ENCODE results near the gene BRIP1.
"Not testable (repeated sequence)": the region's sequence is repeated elsewhere in the genome, so short reads cannot be mapped to it uniquely, and the experiment has no call there.

BRIP1 gene

DNA sequence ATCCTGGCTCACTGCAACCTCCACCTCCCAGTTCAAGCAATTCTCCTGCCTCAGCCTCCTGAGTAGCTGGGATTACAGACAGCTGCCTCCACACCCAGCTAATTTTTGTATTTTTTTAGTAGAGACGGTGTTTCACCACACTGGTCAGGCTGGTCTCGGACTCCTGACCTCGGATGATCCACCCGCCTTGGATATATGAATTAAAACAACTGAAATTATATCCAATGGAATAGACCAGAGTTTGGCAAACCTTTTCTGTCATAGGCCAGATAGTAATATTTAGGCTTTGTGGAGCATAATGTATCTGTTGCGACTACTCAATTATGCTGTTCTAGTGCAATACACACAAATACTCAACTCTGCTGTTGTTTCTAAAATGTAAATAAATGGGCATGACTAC lies 178.5 kb downstream of the BRIP1 start:
- no peak overlapping the region for H3K4me3 ChIP-seq (ENCODE audit: low read depth, low read length)
- DNase-seq (ENCODE audit: low read depth), result no peak

DNA sequence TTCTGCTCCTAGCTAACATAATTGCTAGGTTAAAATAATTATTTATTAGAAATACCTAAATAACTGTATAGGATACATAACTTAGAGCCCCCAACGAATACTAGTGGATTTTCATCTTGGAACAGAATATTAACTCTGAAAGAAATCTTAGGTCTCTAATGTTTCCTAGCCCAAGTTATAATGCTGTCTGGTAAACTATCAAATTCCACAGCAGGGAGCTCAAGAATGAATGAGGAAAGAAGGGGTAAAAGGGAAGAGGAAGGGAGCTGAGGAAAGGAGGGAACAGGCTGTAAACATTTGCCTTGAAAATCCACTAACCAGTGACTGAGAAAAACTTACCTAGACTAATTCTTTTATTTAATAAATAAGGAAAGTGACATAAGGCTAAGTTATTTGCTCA lies 179.2 kb downstream of the BRIP1 start:
- no peak for DNase-seq (ENCODE audit: low read depth)
- no peak overlapping the region for H3K4me3 ChIP-seq (ENCODE audit: low read depth, low read length)

DNA sequence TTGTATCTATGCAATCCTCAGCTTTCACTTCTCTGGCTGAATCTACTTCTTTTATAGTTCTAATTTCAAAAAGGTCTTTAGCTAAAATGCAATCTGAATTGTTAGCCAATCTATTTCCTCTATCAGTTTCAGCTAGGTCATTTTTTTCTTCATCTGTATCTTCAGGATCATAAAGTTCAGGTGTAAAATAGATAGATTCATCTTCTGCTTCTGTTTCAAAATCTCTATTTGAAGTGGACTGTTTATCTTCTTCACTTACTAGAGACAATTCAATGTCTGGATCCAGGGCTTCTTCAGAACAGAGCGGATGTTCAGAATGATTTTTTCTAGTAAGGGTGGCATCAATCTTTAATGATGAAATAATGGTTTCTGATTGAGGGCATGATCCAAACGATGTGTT lies 179.9 kb downstream of the BRIP1 start:
- no peak for DNase-seq (ENCODE audit: low read depth)

DNA sequence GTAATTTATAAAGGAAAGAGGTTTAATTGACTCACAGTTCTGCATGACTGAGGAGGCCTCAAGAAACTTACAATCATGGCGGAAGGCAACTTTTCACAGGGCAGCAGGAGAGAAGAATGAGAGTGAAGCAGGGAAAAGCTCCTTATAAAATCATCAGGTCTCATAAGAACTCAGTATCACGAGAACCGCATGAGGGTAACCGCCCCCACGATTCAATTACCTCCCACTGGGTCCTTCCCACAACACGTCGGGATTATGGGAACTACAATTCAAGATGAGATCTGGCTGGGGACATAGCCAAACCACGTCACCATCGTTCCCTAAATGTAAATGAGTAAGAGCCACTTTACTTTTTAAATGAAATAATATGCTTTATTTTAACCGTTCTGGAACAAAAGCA lies 182.4 kb downstream of the BRIP1 start:
- no peak overlapping the region for H3K4me3 ChIP-seq (ENCODE audit: low read depth, low read length)
- no peak for DNase-seq (ENCODE audit: low read depth)

More for the DNA sequence above, 179.9 kb downstream of the BRIP1 start:
- no peak overlapping the region for H3K4me3 ChIP-seq (ENCODE audit: low read depth, low read length)

DNA sequence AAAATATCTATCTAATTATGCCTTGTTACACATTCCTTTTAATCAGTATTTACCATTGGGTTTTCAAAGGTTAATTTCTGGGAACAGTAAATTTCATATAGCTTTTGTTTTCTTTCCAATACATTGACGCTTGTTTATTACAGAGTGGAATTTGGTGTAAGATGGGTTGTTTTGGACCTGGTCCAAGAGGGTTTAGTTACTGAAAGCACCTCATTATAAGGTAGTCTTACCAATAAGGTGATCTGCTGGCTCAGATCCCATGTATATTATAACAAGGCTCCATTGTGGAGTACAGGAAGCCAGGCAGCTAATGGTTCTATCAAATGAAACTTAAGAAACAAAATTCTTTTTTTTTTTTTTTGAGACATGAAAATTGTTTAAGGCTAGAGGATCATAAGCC lies 185.0 kb downstream of the BRIP1 start:
- DNase-seq (ENCODE audit: low read depth), result no peak
- no peak overlapping the region for H3K4me3 ChIP-seq (ENCODE audit: low read depth, low read length)

DNA sequence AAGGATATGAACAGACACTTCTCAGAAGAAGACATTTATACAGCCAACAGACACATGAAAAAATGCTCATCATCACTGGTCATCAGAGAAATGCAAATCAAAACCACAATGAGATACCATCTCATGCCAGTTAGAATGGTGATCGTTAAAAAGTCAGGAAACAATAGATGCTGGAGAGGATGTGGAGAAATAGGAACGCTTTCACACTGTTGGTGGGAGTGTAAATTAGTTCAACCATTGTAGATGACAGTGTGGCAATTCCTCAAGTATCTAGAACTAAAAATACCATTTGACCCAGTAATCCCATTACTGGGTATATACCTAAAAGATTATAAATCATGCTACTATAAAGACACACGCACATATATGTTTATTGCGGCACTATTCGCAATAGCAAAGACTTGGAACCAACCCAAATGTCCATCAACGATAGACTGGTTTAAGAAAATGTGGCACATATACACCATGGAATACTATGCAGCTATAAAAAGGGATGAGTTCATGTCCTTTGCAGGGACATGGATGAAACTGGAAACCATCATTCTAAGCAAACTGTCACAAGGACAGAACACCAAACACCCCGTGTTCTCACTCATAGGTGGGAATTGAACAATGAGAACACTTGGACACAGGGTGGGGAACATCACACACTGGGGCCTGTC lies 186.0 kb downstream of the BRIP1 start:
- not testable (repeated sequence) for H3K4me3 ChIP-seq (ENCODE audit: low read depth, low read length); DNase-seq (ENCODE audit: low read depth)

DNA sequence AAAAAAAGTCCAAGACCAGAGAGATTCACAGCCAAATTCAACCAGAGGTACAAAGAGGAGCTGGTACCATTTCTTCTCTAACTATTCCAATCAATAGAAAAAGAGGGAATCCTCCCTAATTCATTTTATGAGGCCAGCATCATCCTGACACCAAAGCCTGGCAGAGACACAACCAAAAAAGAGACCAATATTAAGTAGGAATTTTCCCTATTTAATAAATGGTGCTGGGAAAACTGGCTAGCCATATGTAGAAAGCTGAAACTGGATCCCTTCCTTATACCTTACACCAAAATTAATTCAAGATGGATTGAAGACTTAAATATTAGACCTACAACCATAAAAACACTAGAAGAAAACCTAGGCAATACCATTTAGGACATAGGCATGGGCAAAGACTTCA lies 186.8 kb downstream of the BRIP1 start:
- not testable (repeated sequence) for DNase-seq (ENCODE audit: low read depth); H3K4me3 ChIP-seq (ENCODE audit: low read depth, low read length)

DNA sequence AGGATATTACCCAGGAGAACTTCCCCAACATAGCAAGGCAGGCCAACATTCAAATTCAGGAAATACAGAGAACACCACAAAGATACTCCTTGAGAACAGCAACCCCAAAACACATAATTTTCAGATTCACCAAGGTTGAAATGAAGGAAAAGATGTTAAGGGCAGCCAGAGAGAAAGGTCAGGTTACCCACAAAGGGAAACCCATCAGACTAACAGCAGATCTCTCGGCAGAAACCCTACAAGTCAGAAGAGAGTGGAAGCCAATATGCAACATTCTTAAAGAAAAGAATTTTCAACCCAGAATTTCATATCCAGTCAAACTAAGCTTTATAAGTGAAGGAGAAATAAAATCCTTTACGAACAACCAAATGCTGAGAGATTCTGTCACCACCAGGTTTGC lies 188.7 kb downstream of the BRIP1 start:
- not testable (repeated sequence) for DNase-seq (ENCODE audit: low read depth); H3K4me3 ChIP-seq (ENCODE audit: low read depth, low read length)

DNA sequence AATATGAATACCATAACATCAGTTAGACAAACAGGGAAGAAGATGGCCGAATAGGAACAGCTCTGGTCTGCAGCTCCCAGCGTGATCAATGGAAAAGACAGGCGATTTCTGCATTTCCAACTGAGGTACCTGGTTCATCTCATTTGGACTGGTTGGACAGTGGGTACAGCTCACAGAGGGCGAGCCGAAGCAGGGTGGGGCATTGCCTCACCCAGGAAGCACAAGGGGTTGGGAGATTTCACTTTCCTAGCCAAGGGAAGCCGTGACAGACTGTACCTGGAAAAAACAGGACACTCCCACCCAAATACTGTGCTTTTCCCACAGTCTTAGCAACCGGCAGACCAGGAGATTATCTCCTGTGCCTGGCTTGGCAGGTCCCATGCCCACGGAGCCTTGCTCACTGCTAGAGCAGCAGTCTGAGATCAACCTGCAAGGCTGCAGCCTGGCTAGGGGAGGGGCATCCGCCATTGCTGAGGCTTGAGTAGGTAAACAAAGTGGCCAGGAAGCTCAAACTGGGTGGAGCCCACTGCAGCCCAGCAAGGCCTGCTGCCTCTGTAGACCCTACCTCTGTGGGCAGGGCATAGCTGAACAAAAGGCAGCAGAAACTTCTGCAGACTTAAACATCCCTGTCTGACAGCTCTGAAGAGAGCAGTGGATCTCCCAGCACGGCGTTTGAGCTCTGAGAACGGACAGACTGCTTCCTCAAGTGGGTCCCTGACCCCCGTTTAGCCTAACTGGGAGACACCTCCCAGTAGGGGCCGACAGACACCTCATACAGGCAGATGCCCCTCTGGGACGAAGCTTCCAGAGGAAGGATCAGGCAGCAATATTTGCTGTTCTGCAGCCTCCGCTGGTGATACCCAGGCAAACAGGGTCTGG lies 190.1 kb downstream of the BRIP1 start:
- not testable (repeated sequence) for DNase-seq (ENCODE audit: low read depth); H3K4me3 ChIP-seq (ENCODE audit: low read depth, low read length)

DNA sequence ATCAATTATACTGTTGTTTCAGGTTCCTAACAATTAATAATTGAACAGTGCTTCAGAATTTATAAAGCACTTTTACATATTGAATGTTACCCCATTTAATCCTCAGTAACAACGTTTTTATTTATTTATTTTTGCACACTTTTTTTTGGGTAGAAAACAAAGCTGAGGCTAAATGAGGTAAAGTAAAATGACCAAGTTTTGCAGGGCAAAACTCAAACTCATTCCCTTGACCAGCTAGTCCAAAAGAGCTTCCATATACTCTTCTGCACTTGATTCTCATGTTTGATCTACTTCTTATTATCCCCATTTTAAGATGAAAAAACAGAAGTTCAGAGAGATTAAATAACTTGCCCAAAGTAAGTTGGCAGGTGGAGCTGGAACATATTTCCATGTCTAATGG lies 191.2 kb downstream of the BRIP1 start:
- no peak overlapping the region for H3K4me3 ChIP-seq (ENCODE audit: low read depth, low read length)
- DNase-seq (ENCODE audit: low read depth), result no peak

DNA sequence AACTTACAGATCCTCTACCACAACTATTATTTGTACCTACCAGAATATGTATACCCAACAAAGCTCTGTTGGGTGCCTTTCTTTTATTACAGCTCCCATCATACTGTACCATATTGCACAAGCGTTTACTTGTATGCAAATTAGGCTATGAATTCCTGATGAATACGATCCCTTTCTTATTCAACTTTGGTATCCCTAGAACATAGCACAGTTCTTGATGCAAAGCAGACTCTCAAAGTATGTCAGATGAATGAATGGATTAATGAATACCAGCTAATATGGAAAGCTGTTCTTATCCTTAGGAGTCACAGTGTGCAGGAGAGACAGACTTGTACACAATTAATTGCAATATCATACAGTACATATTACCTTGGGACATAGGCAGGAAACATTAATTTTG lies 192.6 kb downstream of the BRIP1 start:
- no peak for DNase-seq (ENCODE audit: low read depth)
- no peak overlapping the region for H3K4me3 ChIP-seq (ENCODE audit: low read depth, low read length)

DNA sequence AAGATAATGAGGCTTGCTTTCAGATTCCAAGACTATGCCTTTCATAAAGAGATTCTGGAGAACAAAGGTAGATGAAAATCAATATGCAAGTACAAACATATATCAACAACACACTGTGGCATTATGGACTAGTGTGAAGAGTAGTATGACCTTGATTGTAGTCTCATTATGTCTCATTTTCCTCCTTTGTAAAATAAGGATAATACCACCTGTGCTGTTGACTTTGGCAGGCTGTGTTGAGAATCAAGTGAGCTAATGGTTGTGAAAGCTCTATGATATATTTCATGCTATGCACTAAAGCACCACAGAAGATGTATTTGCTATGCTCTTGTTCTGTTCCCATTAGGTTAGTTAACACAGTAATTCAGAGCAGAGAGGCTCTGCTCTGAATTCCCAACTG lies 193.8 kb downstream of the BRIP1 start:
- H3K4me3 ChIP-seq (ENCODE audit: low read depth, low read length), result no peak overlapping the region
- no peak for DNase-seq (ENCODE audit: low read depth)

DNA sequence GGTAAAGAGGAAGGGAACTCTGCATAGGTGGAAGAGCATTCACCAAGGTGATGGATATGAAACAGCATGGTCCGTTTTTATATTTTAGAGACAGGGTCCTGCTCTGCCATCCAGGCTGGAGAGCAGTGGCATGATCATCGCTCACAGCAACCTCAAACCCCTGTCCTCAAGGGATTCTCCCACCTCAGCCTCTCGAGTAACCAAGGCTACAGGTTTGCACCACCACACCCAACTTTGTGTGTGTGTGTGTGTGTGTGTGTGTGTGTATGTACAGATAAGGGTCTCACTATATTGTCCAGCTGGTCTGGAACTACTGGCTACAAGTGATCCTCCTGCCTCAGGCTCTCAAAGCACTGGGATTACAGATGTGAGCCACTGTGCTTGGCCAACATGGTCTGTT lies 194.8 kb downstream of the BRIP1 start:
- H3K4me3 ChIP-seq (ENCODE audit: low read depth, low read length), result no peak overlapping the region
- no peak for DNase-seq (ENCODE audit: low read depth)

DNA sequence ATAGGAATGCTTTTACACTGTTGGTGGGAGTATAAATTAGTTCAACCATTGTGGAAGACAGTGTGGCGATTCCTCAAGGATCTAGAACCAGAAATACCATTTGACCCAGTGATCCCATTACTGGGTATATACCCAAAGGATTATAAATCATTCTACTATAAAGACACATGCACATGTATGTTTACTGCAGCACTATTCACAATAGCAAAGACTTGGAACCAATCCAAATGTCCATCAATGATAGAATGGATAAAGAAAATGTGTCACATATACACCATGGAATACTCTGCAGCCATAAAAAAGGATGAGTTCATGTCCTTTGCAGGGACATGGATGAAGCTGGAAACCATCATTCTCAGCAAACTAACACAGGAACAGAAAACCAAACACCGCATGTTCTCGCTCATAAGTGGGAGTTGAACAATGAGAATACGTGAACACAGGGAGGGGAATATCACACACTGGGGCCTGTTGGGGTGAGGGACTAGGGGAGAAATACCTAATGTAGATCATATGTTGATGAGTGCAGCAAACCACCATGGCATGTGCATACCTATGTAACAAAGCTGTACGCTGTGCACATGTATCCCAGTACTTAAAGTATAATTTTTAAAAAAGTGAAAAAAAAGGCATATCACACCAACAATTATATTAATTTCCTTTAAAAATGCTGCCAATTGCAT lies 196.8 kb downstream of the BRIP1 start:
- H3K4me3 ChIP-seq (ENCODE audit: low read depth, low read length); DNase-seq (ENCODE audit: low read depth): not testable (repeated sequence)

DNA sequence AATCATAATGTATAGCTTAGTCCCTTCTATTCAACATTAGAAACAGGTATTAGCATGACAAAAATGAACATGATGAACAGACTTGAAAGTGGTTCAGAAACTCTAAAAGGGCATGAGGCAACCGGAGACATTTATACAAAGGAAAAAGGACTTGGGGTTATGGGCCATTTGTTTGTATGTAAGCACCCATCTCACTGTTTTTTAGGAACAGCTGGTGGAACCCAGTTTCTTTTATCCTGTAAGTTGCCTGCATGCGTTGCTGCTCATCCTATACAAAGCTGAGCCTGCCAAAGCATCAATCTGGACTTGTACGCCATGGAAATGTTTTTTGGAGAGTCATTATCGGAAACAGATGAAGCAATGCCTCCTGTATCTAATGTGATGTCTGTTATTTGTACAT lies 200.0 kb downstream of the BRIP1 start:
- H3K4me3 ChIP-seq (ENCODE audit: low read depth, low read length), result no peak overlapping the region
- no peak for DNase-seq (ENCODE audit: low read depth)

DNA sequence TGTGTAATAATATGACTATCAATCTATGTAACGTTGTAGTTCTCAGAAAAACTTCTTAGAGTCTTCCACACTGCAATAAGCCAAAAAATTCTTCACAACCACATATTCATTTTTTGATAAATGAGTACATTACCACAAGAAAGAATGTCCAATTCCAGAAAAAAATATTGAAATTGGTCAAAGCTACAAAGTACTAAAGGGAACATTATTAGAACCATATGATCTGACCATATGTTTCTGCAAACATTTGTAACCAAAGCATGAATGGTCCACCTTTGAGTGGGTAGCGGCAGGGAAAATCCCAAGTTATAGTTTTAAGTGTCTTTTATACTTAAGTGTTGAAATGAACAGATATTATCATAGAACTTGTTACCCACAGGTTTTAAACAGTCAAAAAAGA lies 200.6 kb downstream of the BRIP1 start:
- DNase-seq (ENCODE audit: low read depth), result peak; percentile 1
- H3K4me3 ChIP-seq (ENCODE audit: low read depth, low read length), result no peak overlapping the region

DNA sequence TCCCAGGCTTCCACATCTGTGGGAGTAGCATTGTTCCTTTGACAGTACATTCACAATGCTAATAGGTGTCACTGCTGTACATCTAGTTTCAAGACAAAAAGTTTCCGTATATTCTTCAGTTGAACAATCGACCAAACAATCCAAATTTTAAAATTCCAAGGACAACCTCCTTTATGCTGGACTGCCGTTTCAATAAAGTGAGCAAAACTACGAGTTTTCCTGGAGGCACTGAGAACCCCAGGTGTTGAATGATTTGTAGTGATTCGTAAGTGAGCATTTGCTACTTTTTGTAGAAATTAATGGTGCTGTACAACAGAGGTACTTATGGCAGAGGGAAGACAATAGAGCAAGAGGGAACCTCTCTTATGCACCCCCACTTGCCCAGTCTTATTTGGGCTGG lies 201.1 kb downstream of the BRIP1 start:
- DNase-seq (ENCODE audit: low read depth), result no peak
- H3K4me3 ChIP-seq (ENCODE audit: low read depth, low read length), result no peak overlapping the region

DNA sequence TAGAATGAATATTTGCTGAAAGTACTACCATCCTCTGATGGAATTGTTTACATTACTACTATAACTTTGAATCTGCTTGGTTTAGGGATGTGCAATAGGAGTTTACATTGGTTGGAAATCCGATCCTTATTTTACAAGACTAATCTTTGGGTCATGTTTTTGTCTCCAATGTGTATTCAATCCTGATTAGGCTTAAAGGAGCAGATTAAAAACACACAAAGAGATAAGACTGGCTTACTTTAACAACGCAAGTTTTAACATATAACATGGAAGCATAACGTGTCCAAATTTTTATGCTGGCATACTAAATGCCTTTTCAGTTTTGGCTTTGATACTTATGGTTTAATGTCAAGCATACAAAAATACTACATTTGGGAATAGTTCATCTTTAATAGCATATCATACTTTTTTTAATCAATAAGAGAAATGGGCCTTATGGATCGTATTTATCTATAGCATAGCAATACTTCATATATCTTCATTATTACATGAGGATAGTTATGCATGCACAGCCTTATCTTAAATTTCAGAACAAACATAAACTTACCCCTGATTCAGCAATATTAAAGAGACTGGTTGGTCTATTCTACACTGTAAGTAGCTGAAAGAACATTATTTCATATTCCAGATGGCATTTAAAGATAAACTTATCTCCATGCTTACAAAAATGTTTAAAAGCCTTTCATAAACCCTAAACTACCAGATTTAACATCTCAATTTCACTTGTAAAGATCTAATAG lies 202.4 kb downstream of the BRIP1 start:
- DNase-seq (ENCODE audit: low read depth), result no peak
- no peak overlapping the region for H3K4me3 ChIP-seq (ENCODE audit: low read depth, low read length)

DNA sequence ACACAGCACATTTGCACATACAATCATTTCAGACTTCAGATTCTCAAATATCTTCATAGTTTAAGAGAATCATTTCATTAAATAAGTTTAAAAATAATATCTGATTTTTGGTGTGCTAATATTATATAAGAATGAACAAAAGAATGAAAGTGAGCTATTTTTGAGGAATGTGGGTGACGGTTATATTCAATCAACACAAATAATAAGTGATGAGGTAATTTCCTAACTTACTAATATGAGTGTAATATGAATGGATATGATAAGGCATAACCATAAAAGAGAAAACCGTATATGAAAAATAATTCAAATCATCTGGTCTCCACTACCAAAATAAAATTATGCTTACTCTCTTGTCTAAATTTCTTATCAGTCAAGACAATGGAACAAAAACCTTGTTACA lies 203.9 kb downstream of the BRIP1 start:
- DNase-seq (ENCODE audit: low read depth), result no peak
- no peak overlapping the region for H3K4me3 ChIP-seq (ENCODE audit: low read depth, low read length)

DNA sequence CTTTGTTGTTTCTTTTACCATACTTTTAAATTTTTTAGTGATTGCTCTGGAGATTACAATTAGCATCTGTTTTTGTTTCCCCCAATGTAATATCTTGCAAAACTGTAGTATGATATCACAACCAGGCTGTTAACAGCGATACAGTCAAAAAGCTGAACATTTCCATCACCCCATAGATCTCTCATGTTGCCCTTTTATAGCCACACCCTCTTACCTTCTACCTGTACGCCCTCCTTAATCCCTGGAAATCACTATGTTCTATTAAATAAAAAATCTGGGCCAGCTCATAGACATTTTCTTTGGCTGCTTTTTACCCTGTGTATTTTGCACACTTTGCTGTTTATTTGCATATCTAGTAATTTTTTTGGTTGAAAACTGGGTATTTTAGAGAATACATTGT lies 205.1 kb downstream of the BRIP1 start:
- no peak overlapping the region for H3K4me3 ChIP-seq (ENCODE audit: low read depth, low read length)
- DNase-seq (ENCODE audit: low read depth), result no peak

Measured in skeletal muscle cell (primary cell).